Measurements from ENCODE around the gene LORICRIN.

DNA sequence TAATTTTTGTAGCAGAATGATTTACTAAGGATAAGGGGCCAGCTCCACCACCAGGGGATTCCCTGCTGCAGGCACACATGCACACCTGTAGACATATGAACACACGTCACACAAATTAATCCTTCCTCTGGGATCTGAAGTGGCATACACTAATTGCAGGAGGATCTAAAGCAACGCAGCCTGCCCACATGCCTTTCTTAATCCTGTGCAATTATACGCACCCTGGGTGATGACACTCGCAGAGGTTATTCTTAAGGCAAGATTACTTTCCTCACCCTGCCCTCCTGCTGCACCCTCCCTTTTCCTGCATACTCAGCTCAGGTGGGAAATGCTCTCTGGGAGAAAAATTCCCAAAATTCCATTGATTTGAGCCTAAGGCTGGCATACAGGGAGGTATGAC, 7.5 kb upstream of the LORICRIN start:
- TF ChIP-seq CTCF (IDR thresholded peaks at IDR 0.05): no peak
- no peak for TF ChIP-seq POLR2A (IDR thresholded peaks at IDR 0.05)

Data from upper lobe of left lung (tissue), 4 donors.